ENCODE data around the gene REEP1. TPM values are rescaled to one million over a fixed set of nuclear protein-coding genes. Genes with fewer than 3 reads are reported as not detected.

REEP1 gene
- polyA plus RNA-seq, 1 donor (not counting 4 experiments of a cell fraction or from before 2014, with no cell fraction given): 0.30 TPM

GRCh38 chr2:86175828-86176227 lies 161.6 kb downstream of the REEP1 start:
- Histone ChIP-seq H3K79me2 (ENCODE audit: control insufficient read depth, insufficient read depth, low read length) (peaks cover 22% of the 10 kb centered on the region), H3K4me1 (ENCODE audit: control insufficient read depth, extremely low read depth, insufficient read depth, low read length) (no peaks in the 10 kb centered on the region), H4K20me1 (ENCODE audit: control insufficient read depth, extremely low read depth, insufficient read depth, low read length) (no peaks in the 10 kb centered on the region), H3K27ac (ENCODE audit: control insufficient read depth, insufficient read depth, low read length) (no peak overlapping the region), H3K27me3 (ENCODE audit: control insufficient read depth, extremely low read depth, insufficient read depth, low read length) (no peaks in the 10 kb centered on the region), H3K9me3 (ENCODE audit: control insufficient read depth, low read depth, low read length) (no peaks in the 10 kb centered on the region), H3K4me3 (ENCODE audit: control insufficient read depth in 2 of 3, extremely low read depth in 1 of 3, insufficient read depth in 2 of 3, low read depth in 1 of 3, low read length in 3 of 3) (no peak overlapping the region), H3K9me1 (ENCODE audit: control insufficient read depth, extremely low read depth, insufficient read depth, low read length) (no peaks in the 10 kb centered on the region), H2AFZ (ENCODE audit: control insufficient read depth, low read length) (no peak overlapping the region), H3K4me2 (ENCODE audit: control insufficient read depth, extremely low read depth, insufficient read depth, low read depth, low read length) (no peak overlapping the region), H3K9ac (ENCODE audit: control insufficient read depth, extremely low read depth, insufficient read depth, low read length) (no peak overlapping the region), H3K36me3 (ENCODE audit: control insufficient read depth in 2 of 2, extremely low read depth in 1 of 2, insufficient read depth in 2 of 2, low read length in 2 of 2) (peaks cover 3 to 10% of the 10 kb centered on the region in 2 experiments)
- FAIRE-seq (no peak), DNase-seq (ENCODE audit: low read depth, low spot score) (no peak)
- dilution Hi-C loops (cut with MboI; ENCODE audit: extremely low pct_ligation_motif_present, low sequenced_read_pairs): no loop called here
- no peak for TF ChIP-seq EZH2 (IDR thresholded peaks at IDR 0.05; ENCODE audit: low read length)
- no peak for TF ChIP-seq CTCF (optimal IDR thresholded peaks at IDR 0.05 in 1 of 3, IDR thresholded peaks at IDR 0.05 in 1 of 3, conservative IDR thresholded peaks at IDR 0.05 in 1 of 3; ENCODE audit: extremely low read depth in 1 of 3, insufficient read depth in 2 of 3, low read length in 3 of 3)

- no peak overlapping the region for H3K4me2 ChIP-seq (ENCODE audit: control insufficient read depth, extremely low read depth, insufficient read depth, low read depth, low read length)
- peaks cover 15% of the 10 kb centered on the region for H3K79me2 ChIP-seq (ENCODE audit: control insufficient read depth, insufficient read depth, low read length)
- H3K9me1 ChIP-seq (ENCODE audit: control insufficient read depth, extremely low read depth, insufficient read depth, low read length): no peaks in the 10 kb centered on the region
- H2AFZ ChIP-seq (ENCODE audit: control insufficient read depth, low read length): no peak overlapping the region
- no peaks in the 10 kb centered on the region for H3K4me1 ChIP-seq (ENCODE audit: control insufficient read depth, extremely low read depth, insufficient read depth, low read length)
- FAIRE-seq (no peak), DNase-seq (ENCODE audit: low read depth, low spot score) (no peak)
- H3K9me3 ChIP-seq (ENCODE audit: control insufficient read depth, low read depth, low read length): no peaks in the 10 kb centered on the region
- no peaks in the 10 kb centered on the region for H4K20me1 ChIP-seq (ENCODE audit: control insufficient read depth, extremely low read depth, insufficient read depth, low read length)
- TF ChIP-seq EZH2 (IDR thresholded peaks at IDR 0.05; ENCODE audit: low read length) (no peak), CTCF (optimal IDR thresholded peaks at IDR 0.05 in 1 of 3, IDR thresholded peaks at IDR 0.05 in 1 of 3, conservative IDR thresholded peaks at IDR 0.05 in 1 of 3; ENCODE audit: extremely low read depth in 1 of 3, insufficient read depth in 2 of 3, low read length in 3 of 3) (no peak)
- H3K27me3 ChIP-seq (ENCODE audit: control insufficient read depth, extremely low read depth, insufficient read depth, low read length): no peaks in the 10 kb centered on the region
- dilution Hi-C loops (cut with MboI; ENCODE audit: extremely low pct_ligation_motif_present, low sequenced_read_pairs): no loop called here
- no peak overlapping the region for H3K9ac ChIP-seq (ENCODE audit: control insufficient read depth, extremely low read depth, insufficient read depth, low read length)
- peaks cover 7 to 12% of the 10 kb centered on the region in 2 experiments for H3K36me3 ChIP-seq (ENCODE audit: control insufficient read depth in 2 of 2, extremely low read depth in 1 of 2, insufficient read depth in 2 of 2, low read length in 2 of 2)
- H3K27ac ChIP-seq (ENCODE audit: control insufficient read depth, insufficient read depth, low read length): no peak overlapping the region
- no peak overlapping the region for H3K4me3 ChIP-seq (ENCODE audit: control insufficient read depth in 2 of 3, extremely low read depth in 1 of 3, insufficient read depth in 2 of 3, low read depth in 1 of 3, low read length in 3 of 3)
Observed at GRCh38 chr2:86174445-86174844, 163.0 kb downstream of the REEP1 start.

Measured in keratinocyte (primary cell).